Fibroblast of lung (primary cell): ENCODE data around the gene CBFA2T3. TPM values are rescaled to one million over a fixed set of nuclear protein-coding genes. Genes with fewer than 3 reads are reported as not detected.
A peak's percentile ranks its signal among the peaks of the same experiment; 100 is the strongest.

Experiments
- DNase-seq, 2 donors: peaks; one replicate each; pipeline versions ENCODE4 v3.0.0 to v3.0.0-alpha.2; 2010; ENCODE audit warnings: low read depth in 2 of 2
- H2AFZ ChIP-seq: 2 replicates; pipeline ENCODE4 v1.5.1; 2012; ENCODE audit warnings: low read length, control low read depth, inconsistent platforms
- H3K27ac ChIP-seq: 2 replicates; pipeline ENCODE4 v1.5.1; 2011; ENCODE audit warnings: low read length, control low read depth; ENCODE audit not compliant: insufficient read depth
- H3K27me3 ChIP-seq: 2 replicates; pipeline ENCODE4 v1.5.1; 2011; ENCODE audit warnings: mild to moderate bottlenecking, low read length; ENCODE audit not compliant: control insufficient read depth, insufficient read depth
- H3K36me3 ChIP-seq: 2 replicates; pipeline ENCODE4 v1.5.1; 2011; ENCODE audit warnings: low read length; ENCODE audit not compliant: control insufficient read depth, insufficient read depth
- H3K4me1 ChIP-seq: 2 replicates; pipeline ENCODE4 v1.5.1; 2011; ENCODE audit warnings: low read length; ENCODE audit not compliant: control insufficient read depth, insufficient read depth; ENCODE audit errors: extremely low read depth
- H3K4me2 ChIP-seq: 2 replicates; pipeline ENCODE4 v1.5.1; 2011; ENCODE audit warnings: low read length, control low read depth; ENCODE audit not compliant: insufficient read depth; ENCODE audit errors: extremely low read depth
- H3K4me3 ChIP-seq, 4 experiments: fragments of 200-600 bp in 1 of 4; sonication (generic) in 1 of 4; replicated peaks in 1 of 4; 2 replicates each; pipeline ENCODE4 v1.5.1; 2011 to 2016; ENCODE audit warnings: low read length in 4 of 4, low read depth in 3 of 4, mild to moderate bottlenecking in 3 of 4, control low read depth in 2 of 4, inconsistent platforms in 1 of 4, mixed read lengths in 1 of 4; ENCODE audit not compliant: insufficient read depth in 1 of 4; ENCODE audit errors: control extremely low read depth in 1 of 4
- H3K79me2 ChIP-seq: 2 replicates; pipeline ENCODE4 v1.5.1; 2012; ENCODE audit warnings: mild to moderate bottlenecking, low read length, inconsistent platforms; ENCODE audit not compliant: control insufficient read depth, insufficient read depth
- H3K9ac ChIP-seq: 2 replicates; pipeline ENCODE4 v1.5.1; 2011; ENCODE audit warnings: mild to moderate bottlenecking, low read length, control low read depth; ENCODE audit not compliant: insufficient read depth
- H3K9me3 ChIP-seq: 2 replicates; pipeline ENCODE4 v1.5.1; 2012; ENCODE audit warnings: low read depth, low read length; ENCODE audit not compliant: control insufficient read depth, insufficient read depth
- H4K20me1 ChIP-seq: 2 replicates; pipeline ENCODE4 v1.5.1; 2011; ENCODE audit warnings: low read length; ENCODE audit not compliant: control insufficient read depth, insufficient read depth; ENCODE audit errors: extremely low read depth
- CTCF ChIP-seq, 2 donors: IDR thresholded peaks in 1 of 2; conservative IDR thresholded peaks in 1 of 2; 1 replicate in 1 of 2; 2 replicates in 1 of 2; pipeline ENCODE4 v1.5.1; 2011 to 2012; ENCODE audit warnings: low read length in 2 of 2, control low read depth in 1 of 2, inconsistent platforms in 1 of 2, low read depth in 1 of 2, mild to moderate bottlenecking in 1 of 2
- EZH2 ChIP-seq: IDR thresholded peaks from 2 replicates; pipeline ENCODE4 v1.5.1; 2012; ENCODE audit warnings: low read length, control low read depth, mild to moderate bottlenecking; ENCODE audit errors: missing control alignments
- polyA plus RNA-seq, 2 donors: library from polyadenylated mRNA; depleted of rRNA in 1 of 2; stranded (reverse) in 1 of 2; unstranded in 1 of 2; fragments of >200 nt; gene quantifications; 2 replicates each; pipeline ENCODE4 v1.2.1, GENCODE V29; 2011 to 2012; ENCODE audit warnings: missing spikeins in 1 of 2
- total RNA-seq: library from RNA; depleted of rRNA; stranded (reverse); fragments of >200 nt; gene quantifications from 2 replicates; pipeline ENCODE4 v1.2.1, GENCODE V29; 2014

Gene CBFA2T3
- total and polyA plus RNA-seq, 2 donors (not counting 1 experiment from before 2014, with no cell fraction given), result under 0.01 to 0.05 TPM

GRCh38 chr16:88922114-88922825 is 54.7 kb downstream of the CBFA2T3 start:
- H4K20me1 ChIP-seq, result no peaks in the 10 kb centered on the region
- no peak overlapping the region for H3K27ac ChIP-seq
- no peaks in the 10 kb centered on the region for H3K27me3 ChIP-seq
- H3K9me3 ChIP-seq, result no peaks in the 10 kb centered on the region
- H3K4me2 ChIP-seq, result no peak overlapping the region
- H3K79me2 ChIP-seq, result no peaks in the 10 kb centered on the region
- H3K4me3 ChIP-seq, result no peak overlapping the region
- H3K4me1 ChIP-seq, result peaks cover 25% of the 10 kb centered on the region
- H3K36me3 ChIP-seq, result no peaks in the 10 kb centered on the region
- peak; percentile 71 to 73 for DNase-seq
- TF ChIP-seq CTCF (conservative IDR thresholded peaks at IDR 0.05 in 1 of 2, IDR thresholded peaks at IDR 0.05 in 1 of 2; ENCODE audit: low read depth in 1 of 2, low read length in 2 of 2) (no peak), EZH2 (no peak)
- no peak overlapping the region for H2AFZ ChIP-seq
- H3K9ac ChIP-seq, result no peak overlapping the region

GRCh38 chr16:88921591-88921990 is 55.4 kb downstream of the CBFA2T3 start:
- H3K27me3 ChIP-seq, result no peaks in the 10 kb centered on the region
- H3K9ac ChIP-seq, result no peak overlapping the region
- no peak overlapping the region for H2AFZ ChIP-seq
- no peak for TF ChIP-seq EZH2
- no peak for TF ChIP-seq CTCF (conservative IDR thresholded peaks at IDR 0.05 in 1 of 2, IDR thresholded peaks at IDR 0.05 in 1 of 2; ENCODE audit: low read depth in 1 of 2, low read length in 2 of 2)
- no peaks in the 10 kb centered on the region for H3K9me3 ChIP-seq
- no peak overlapping the region for H3K27ac ChIP-seq
- DNase-seq, result no peak
- H3K4me1 ChIP-seq, result peaks cover 25% of the 10 kb centered on the region
- no peaks in the 10 kb centered on the region for H3K79me2 ChIP-seq
- no peaks in the 10 kb centered on the region for H3K36me3 ChIP-seq
- no peaks in the 10 kb centered on the region for H4K20me1 ChIP-seq
- H3K4me2 ChIP-seq, result no peak overlapping the region
- no peak overlapping the region for H3K4me3 ChIP-seq

- no peaks in the 10 kb centered on the region for H3K27me3 ChIP-seq
- H3K9me3 ChIP-seq, result no peaks in the 10 kb centered on the region
- H4K20me1 ChIP-seq, result no peaks in the 10 kb centered on the region
- H3K4me1 ChIP-seq, result peaks cover 25% of the 10 kb centered on the region
- peak; percentile 55 to 76 for DNase-seq
- H3K4me3 ChIP-seq, result no peak overlapping the region
- H2AFZ ChIP-seq, result no peak overlapping the region
- TF ChIP-seq EZH2, result no peak
- H3K9ac ChIP-seq, result no peak overlapping the region
- peak overlapping the region; percentile 23 for H3K4me2 ChIP-seq
- no peak overlapping the region for H3K27ac ChIP-seq
- H3K79me2 ChIP-seq, result no peaks in the 10 kb centered on the region
- no peaks in the 10 kb centered on the region for H3K36me3 ChIP-seq
These were observed 56.1 kb downstream of the CBFA2T3 start for GRCh38 chr16:88920618-88921590.
